Neural cell (in vitro differentiated cells): Measurements from ENCODE around the gene TEF. TPM values are rescaled to one million over a fixed set of nuclear protein-coding genes. Genes with fewer than 3 reads are reported as not detected.

Experiments used
- H2AFZ ChIP-seq: fragments of 200-600, 300-800 bp; sonication (generic), shearing (Covaris generic); 2 replicates; pipeline ENCODE4 v1.6.0; 2014; ENCODE audit warnings: low read depth, mild to moderate bottlenecking, antibody characterized with exemption, low read length, moderate library complexity
- H3F3A ChIP-seq: fragments of 200-600 bp; shearing (Covaris generic); 2 replicates; pipeline ENCODE4 v1.6.1; 2016; ENCODE audit warnings: mild to moderate bottlenecking, moderate library complexity, mixed read lengths, antibody characterized with exemption, low read length; ENCODE audit not compliant: insufficient read depth, poor library complexity, severe bottlenecking
- H3K27ac ChIP-seq: fragments of 200-600, 300-800 bp; sonication (generic), shearing (Covaris generic); 2 replicates; pipeline ENCODE4 v1.5.1; 2014; ENCODE audit warnings: mild to moderate bottlenecking, low read length, moderate library complexity
- H3K27me3 ChIP-seq: fragments of 300-800, 200-600 bp; sonication (generic), shearing (Covaris generic); 2 replicates; pipeline ENCODE4 v1.6.0; 2014; ENCODE audit warnings: mild to moderate bottlenecking, low read depth, low read length, moderate library complexity; ENCODE audit not compliant: insufficient read depth
- H3K36me3 ChIP-seq: fragments of 300-800, 200-600 bp; sonication (generic), shearing (Covaris generic); 2 replicates; pipeline ENCODE4 v1.5.1; 2014; ENCODE audit warnings: mild to moderate bottlenecking, antibody characterized with exemption, low read length, moderate library complexity; ENCODE audit not compliant: insufficient read depth
- H3K4me2 ChIP-seq: fragments of 300-800, 200-600 bp; sonication (generic), shearing (Covaris generic); 2 replicates; pipeline ENCODE4 v1.6.0; 2014; ENCODE audit warnings: mild to moderate bottlenecking, low read length
- H3K4me3 ChIP-seq: fragments of 300-800, 200-600 bp; sonication (generic), shearing (Covaris generic); 2 replicates; pipeline ENCODE4 v1.5.1; 2014; ENCODE audit warnings: mild to moderate bottlenecking, low read length, moderate library complexity
- H3K79me2 ChIP-seq: fragments of 200-600 bp; shearing (Covaris generic); replicated peaks from 2 replicates; pipeline ENCODE4 v1.6.0; 2014; ENCODE audit warnings: mild to moderate bottlenecking, low read length, moderate library complexity; ENCODE audit not compliant: insufficient read depth
- H3K9ac ChIP-seq: fragments of 300-800, 200-600 bp; sonication (generic), shearing (Covaris generic); 2 replicates; pipeline ENCODE4 v1.6.1; 2016; ENCODE audit warnings: mild to moderate bottlenecking, low read length, mixed read lengths
- H3K9me2 ChIP-seq: fragments of 200-600 bp; shearing (Covaris generic); 2 replicates; pipeline ENCODE4 v1.6.1; 2016; ENCODE audit warnings: mild to moderate bottlenecking, low read length, mixed read lengths; ENCODE audit not compliant: insufficient read depth
- H3K9me3 ChIP-seq: fragments of 200-600, 300-800 bp; sonication (generic), shearing (Covaris generic); 2 replicates; pipeline ENCODE4 v1.6.1; 2016; ENCODE audit warnings: mild to moderate bottlenecking, mixed run types, low read length, moderate library complexity, mixed read lengths
- H4K20me1 ChIP-seq: fragments of 200-600 bp; shearing (Covaris generic); 2 replicates; pipeline ENCODE4 v1.6.1; 2016; ENCODE audit warnings: mild to moderate bottlenecking, mixed run types; ENCODE audit not compliant: insufficient read depth
- EP300 ChIP-seq: fragments of 450-650 bp; conservative IDR thresholded peaks from 2 replicates; pipeline ENCODE4 v1.6.1; 2014; ENCODE audit warnings: antibody characterized with exemption, mild to moderate bottlenecking, moderate library complexity; ENCODE audit not compliant: poor library complexity, severe bottlenecking
- EZH2 ChIP-seq: fragments of 200-600, 300-800 bp; shearing (Covaris generic), sonication (generic); IDR thresholded peaks from 2 replicates; pipeline ENCODE4 v1.6.1; 2014; ENCODE audit warnings: antibody characterized with exemption, low read length, borderline replicate concordance, mild to moderate bottlenecking; ENCODE audit not compliant: insufficient read depth, poor library complexity, severe bottlenecking
- MXI1 ChIP-seq: fragments of 450-650 bp; conservative IDR thresholded peaks from 2 replicates; pipeline ENCODE4 v1.6.1; 2014; ENCODE audit warnings: antibody characterized with exemption, mild to moderate bottlenecking; ENCODE audit not compliant: poor library complexity, severe bottlenecking
- POLR2AphosphoS5 ChIP-seq: IDR thresholded peaks from 2 replicates; pipeline ENCODE4 v1.6.1; 2012
- RAD21 ChIP-seq: fragments of 450-650 bp; conservative IDR thresholded peaks from 2 replicates; pipeline ENCODE4 v1.6.1; 2014; ENCODE audit warnings: antibody characterized with exemption, mild to moderate bottlenecking, moderate library complexity
- SMC3 ChIP-seq: fragments of 450-650 bp; conservative IDR thresholded peaks from 2 replicates; pipeline ENCODE4 v1.6.1; 2014; ENCODE audit warnings: antibody characterized with exemption, mild to moderate bottlenecking, moderate library complexity; ENCODE audit not compliant: poor library complexity
- TAF1 ChIP-seq: IDR thresholded peaks from 2 replicates; pipeline ENCODE4 v1.6.1; 2012; ENCODE audit warnings: low read depth
- polyA plus RNA-seq: library from polyadenylated mRNA; depleted of rRNA; stranded (reverse); fragments of >200 nt; gene quantifications from 2 replicates; pipeline ENCODE4 v1.2.3, GENCODE V29; 2014
- TF ChIP-seq, protein P1 (sequence below): IDR thresholded peaks from 2 replicates; pipeline ENCODE4 v1.6.1; 2012; ENCODE audit warnings: borderline replicate concordance
- TF ChIP-seq, protein P2 (sequence below): fragments of 450-650 bp; IDR thresholded peaks from 2 replicates; pipeline ENCODE4 v1.5.1; 2014; ENCODE audit warnings: antibody characterized with exemption, mild to moderate bottlenecking, moderate library complexity; ENCODE audit not compliant: poor library complexity, severe bottlenecking

Gene TEF
- polyA plus RNA-seq, 1 donor from 2014 or later, result 4.9 TPM

DNA sequence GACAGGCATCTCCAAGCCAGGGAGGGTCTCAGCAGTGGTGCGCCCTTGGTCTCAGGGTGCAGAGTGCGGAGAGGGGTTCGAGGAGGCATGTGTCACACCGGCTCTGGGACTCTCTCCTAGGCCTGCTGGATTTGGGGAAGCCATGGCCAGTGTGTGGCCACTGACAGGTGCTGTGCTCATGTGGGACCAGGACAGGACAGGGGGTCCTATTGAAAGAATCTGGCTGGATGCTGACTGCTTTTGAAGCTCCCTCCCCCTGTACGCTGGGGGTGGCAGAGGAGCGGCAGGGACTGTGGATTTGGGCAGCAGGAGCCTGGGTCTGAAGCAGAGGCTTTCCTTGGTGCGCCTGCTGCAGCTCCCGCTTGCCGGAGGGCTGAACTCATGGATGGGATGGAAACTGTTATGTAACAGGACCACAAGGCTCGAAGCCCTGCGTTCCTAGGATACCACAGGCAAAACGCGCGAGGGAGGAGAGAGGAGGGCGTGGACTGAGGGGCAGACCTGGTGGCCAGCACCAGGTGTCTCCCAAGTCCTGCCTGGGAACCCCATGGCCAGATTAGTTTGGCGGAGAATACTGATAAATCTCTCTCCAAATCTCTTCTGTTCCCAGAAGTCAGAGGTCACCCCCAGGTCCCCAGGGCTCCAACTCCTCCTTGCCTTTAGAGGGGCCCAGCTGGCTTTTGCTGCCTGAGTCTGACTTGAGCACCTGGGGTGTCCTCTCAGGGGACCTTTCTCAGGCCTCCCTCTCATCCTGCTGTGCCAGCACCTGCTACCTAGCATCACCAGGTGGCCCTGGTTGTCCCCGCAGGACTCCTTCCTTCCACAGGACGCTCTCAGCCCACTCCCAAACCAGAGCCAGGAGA, 13.8 kb upstream of the TEF start:
- no peaks in the 10 kb centered on the region for H4K20me1 ChIP-seq
- H3F3A ChIP-seq, result no peaks in the 10 kb centered on the region
- no peak overlapping the region for H3K4me3 ChIP-seq
- no peaks in the 10 kb centered on the region for H3K36me3 ChIP-seq
- H3K79me2 ChIP-seq, result no peaks in the 10 kb centered on the region
- H2AFZ ChIP-seq, result no peak overlapping the region
- H3K9me3 ChIP-seq, result no peaks in the 10 kb centered on the region
- H3K9ac ChIP-seq, result no peak overlapping the region
- TF ChIP-seq POLR2AphosphoS5 (no peak), EP300 (no peak), MXI1 (no peak), TAF1 (no peak), RAD21 (no peak), EZH2 (no peak), SMC3 (no peak)
- TF ChIP-seq, protein P1, sequence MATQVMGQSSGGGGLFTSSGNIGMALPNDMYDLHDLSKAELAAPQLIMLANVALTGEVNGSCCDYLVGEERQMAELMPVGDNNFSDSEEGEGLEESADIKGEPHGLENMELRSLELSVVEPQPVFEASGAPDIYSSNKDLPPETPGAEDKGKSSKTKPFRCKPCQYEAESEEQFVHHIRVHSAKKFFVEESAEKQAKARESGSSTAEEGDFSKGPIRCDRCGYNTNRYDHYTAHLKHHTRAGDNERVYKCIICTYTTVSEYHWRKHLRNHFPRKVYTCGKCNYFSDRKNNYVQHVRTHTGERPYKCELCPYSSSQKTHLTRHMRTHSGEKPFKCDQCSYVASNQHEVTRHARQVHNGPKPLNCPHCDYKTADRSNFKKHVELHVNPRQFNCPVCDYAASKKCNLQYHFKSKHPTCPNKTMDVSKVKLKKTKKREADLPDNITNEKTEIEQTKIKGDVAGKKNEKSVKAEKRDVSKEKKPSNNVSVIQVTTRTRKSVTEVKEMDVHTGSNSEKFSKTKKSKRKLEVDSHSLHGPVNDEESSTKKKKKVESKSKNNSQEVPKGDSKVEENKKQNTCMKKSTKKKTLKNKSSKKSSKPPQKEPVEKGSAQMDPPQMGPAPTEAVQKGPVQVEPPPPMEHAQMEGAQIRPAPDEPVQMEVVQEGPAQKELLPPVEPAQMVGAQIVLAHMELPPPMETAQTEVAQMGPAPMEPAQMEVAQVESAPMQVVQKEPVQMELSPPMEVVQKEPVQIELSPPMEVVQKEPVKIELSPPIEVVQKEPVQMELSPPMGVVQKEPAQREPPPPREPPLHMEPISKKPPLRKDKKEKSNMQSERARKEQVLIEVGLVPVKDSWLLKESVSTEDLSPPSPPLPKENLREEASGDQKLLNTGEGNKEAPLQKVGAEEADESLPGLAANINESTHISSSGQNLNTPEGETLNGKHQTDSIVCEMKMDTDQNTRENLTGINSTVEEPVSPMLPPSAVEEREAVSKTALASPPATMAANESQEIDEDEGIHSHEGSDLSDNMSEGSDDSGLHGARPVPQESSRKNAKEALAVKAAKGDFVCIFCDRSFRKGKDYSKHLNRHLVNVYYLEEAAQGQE, result no peak
- TF ChIP-seq, protein P2, sequence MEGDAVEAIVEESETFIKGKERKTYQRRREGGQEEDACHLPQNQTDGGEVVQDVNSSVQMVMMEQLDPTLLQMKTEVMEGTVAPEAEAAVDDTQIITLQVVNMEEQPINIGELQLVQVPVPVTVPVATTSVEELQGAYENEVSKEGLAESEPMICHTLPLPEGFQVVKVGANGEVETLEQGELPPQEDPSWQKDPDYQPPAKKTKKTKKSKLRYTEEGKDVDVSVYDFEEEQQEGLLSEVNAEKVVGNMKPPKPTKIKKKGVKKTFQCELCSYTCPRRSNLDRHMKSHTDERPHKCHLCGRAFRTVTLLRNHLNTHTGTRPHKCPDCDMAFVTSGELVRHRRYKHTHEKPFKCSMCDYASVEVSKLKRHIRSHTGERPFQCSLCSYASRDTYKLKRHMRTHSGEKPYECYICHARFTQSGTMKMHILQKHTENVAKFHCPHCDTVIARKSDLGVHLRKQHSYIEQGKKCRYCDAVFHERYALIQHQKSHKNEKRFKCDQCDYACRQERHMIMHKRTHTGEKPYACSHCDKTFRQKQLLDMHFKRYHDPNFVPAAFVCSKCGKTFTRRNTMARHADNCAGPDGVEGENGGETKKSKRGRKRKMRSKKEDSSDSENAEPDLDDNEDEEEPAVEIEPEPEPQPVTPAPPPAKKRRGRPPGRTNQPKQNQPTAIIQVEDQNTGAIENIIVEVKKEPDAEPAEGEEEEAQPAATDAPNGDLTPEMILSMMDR, result no peak
- no peaks in the 10 kb centered on the region for H3K9me2 ChIP-seq
- no peak overlapping the region for H3K4me2 ChIP-seq
- no peaks in the 10 kb centered on the region for H3K27me3 ChIP-seq
- no peak overlapping the region for H3K27ac ChIP-seq

DNA sequence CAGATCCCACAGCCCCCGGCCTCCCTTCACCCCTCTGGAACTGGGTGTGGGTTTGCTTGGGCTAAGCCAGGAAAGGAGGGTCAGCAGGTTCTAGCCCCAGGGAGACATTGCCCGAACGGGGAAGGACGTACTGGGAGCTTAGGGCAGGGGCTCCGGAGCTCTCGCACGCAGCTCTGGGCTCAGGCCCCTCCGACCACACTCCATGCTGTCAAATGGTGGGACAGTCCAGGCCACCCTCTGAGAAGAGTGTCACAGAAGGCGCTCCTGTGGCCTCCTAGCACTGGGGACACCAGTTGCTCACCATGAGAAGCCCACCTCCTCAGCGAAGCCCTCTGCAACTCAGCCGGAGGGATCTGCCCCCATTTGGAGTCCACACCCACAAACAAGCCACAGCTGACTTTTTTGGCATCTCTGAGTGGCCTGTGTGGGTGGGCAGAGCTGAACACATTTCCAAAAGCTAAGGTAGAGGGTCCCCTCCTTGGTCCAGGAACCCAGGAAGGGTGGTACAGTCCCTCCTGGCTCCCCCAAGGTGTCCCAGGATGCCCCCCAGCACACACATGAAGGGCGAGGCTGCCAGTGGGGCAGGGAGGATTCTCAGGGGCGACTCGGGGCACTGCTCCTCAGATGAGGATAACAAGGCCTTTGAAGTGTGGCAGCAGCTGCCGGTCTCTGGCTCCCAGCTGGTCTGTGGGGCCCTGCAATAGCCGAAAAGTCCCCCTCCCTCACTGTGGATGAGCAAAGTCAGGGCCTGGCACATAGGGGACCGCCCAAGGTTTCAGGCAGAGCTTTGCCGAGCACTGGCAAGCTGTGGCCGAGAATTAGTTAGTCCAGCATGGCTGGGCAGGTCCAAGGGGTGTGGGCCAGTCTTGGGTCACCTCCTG, 13.0 kb upstream of the TEF start:
- H3K9me3 ChIP-seq, result no peaks in the 10 kb centered on the region
- TF ChIP-seq RAD21 (no peak), EP300 (no peak), TAF1 (no peak), MXI1 (no peak), EZH2 (no peak), POLR2AphosphoS5 (no peak), SMC3 (no peak)
- TF ChIP-seq, protein P2, result no peak
- TF ChIP-seq, protein P1, result no peak
- H3K9ac ChIP-seq, result no peak overlapping the region
- no peaks in the 10 kb centered on the region for H4K20me1 ChIP-seq
- H3K27ac ChIP-seq, result no peak overlapping the region
- no peaks in the 10 kb centered on the region for H3K27me3 ChIP-seq
- H3K36me3 ChIP-seq, result no peaks in the 10 kb centered on the region
- H3F3A ChIP-seq, result no peaks in the 10 kb centered on the region
- H2AFZ ChIP-seq, result no peak overlapping the region
- H3K4me2 ChIP-seq, result no peak overlapping the region
- H3K9me2 ChIP-seq, result no peaks in the 10 kb centered on the region
- H3K4me3 ChIP-seq, result no peak overlapping the region
- H3K79me2 ChIP-seq, result no peaks in the 10 kb centered on the region
